K562 (cell line): ENCODE data around the gene CUL3. TPM values are rescaled to one million over a fixed set of nuclear protein-coding genes. Genes with fewer than 3 reads are reported as not detected.

Source experiments
- ATAC-seq: fragments of 200-7000 bp; cut with Tn5 transposase; 3 replicates; pipeline ENCODE4 v1.9.1; 2020; ENCODE audit warnings: moderate library complexity
- BruUV-seq: library from RNA; stranded (reverse); fragments of 400-500 nt; replicated peaks from 2 replicates; lab custom pipeline; 2021; lab: Mats Ljungman, UMichigan
- CTCF ChIA-PET: fragments of 300-600 bp; formaldehyde crosslinking; extraction: SDS; loops from one replicate; lab custom pipeline; 2021; ENCODE audit warnings: low intra/inter-chr PET ratio; lab: Yijun Ruan, JAX
- POLR2A ChIA-PET: fragments of 300-600, 350-650 bp; sonication (Branson Sonifier 250); formaldehyde crosslinking; extraction: SDS; loops from one replicate; lab custom pipeline; 2021; ENCODE audit warnings: antibody characterized with exemption, inconsistent platforms; lab: Yijun Ruan, JAX
- DNase-seq, 4 experiments: peaks; one replicate each; pipeline versions ENCODE4 v3.0.0 to v3.0.0-alpha.2; 2011 to 2018; ENCODE audit warnings: low spot score in 3 of 4, mixed read lengths in 3 of 4; ENCODE audit errors: extremely low read depth in 1 of 4
- FAIRE-seq: peaks from 2 replicates; lab custom pipeline; 2011; peaks lifted over from hg19 to GRCh38; lab: Jason Lieb, UNC
- H2AFZ ChIP-seq: 2 replicates; pipeline ENCODE4 v1.6.0; 2011; ENCODE audit warnings: low read depth, low read length, control low read depth, inconsistent platforms
- H3K27ac ChIP-seq: fragments of 200-600 bp; 3 replicates; pipeline ENCODE4 v1.8.0; 2011; ENCODE audit warnings: low read depth, mild to moderate bottlenecking, control low read depth, inconsistent platforms, low read length, moderate library complexity, mixed read lengths; ENCODE audit errors: extremely low read depth
- H3K27me3 ChIP-seq, 2 experiments: fragments of 300-600 bp in 1 of 2; 2 replicates in 1 of 2; 3 replicates in 1 of 2; pipeline versions ENCODE4 v1.6.0 to v1.8.0; 2011; ENCODE audit warnings: inconsistent platforms in 2 of 2, low read length in 2 of 2, mild to moderate bottlenecking in 1 of 2, mixed read lengths in 1 of 2, moderate library complexity in 1 of 2; ENCODE audit not compliant: control insufficient read depth in 2 of 2, insufficient read depth in 2 of 2
- H3K36me3 ChIP-seq: fragments of 300-600 bp; 3 replicates; pipeline ENCODE4 v1.8.0; 2011; ENCODE audit warnings: mild to moderate bottlenecking, low read length, inconsistent platforms; ENCODE audit not compliant: control insufficient read depth, insufficient read depth
- H3K4me1 ChIP-seq, 2 experiments: fragments of 200-600 bp in 1 of 2; replicated peaks in 1 of 2; 2 replicates in 1 of 2; 3 replicates in 1 of 2; pipeline versions ENCODE4 v1.5.1 to v1.8.0; 2011; ENCODE audit warnings: inconsistent platforms in 2 of 2, low read length in 2 of 2, mild to moderate bottlenecking in 1 of 2, mixed read lengths in 1 of 2, moderate library complexity in 1 of 2; ENCODE audit not compliant: control insufficient read depth in 2 of 2, insufficient read depth in 2 of 2
- H3K4me2 ChIP-seq: 2 replicates; pipeline ENCODE4 v1.6.1; 2011; ENCODE audit warnings: low read length, control low read depth, inconsistent platforms, mixed read lengths; ENCODE audit not compliant: insufficient read depth
- H3K4me3 ChIP-seq: fragments of 200-600 bp; sonication (generic), shearing (Covaris generic); 2 replicates; pipeline ENCODE4 v1.5.1; 2016; ENCODE audit warnings: control low read depth, inconsistent platforms
- H3K79me2 ChIP-seq: fragments of 200-600 bp; 3 replicates; pipeline ENCODE4 v1.8.0; 2011; ENCODE audit warnings: low read length, inconsistent platforms; ENCODE audit not compliant: control insufficient read depth, insufficient read depth
- H3K9ac ChIP-seq, 2 experiments: 2 replicates each; pipeline versions ENCODE4 v1.6.0 to v1.6.1; 2011; ENCODE audit warnings: low read depth in 2 of 2, low read length in 2 of 2, control low read depth in 1 of 2, inconsistent platforms in 1 of 2, mild to moderate bottlenecking in 1 of 2, mixed read lengths in 1 of 2; ENCODE audit not compliant: insufficient read depth in 1 of 2
- H3K9me1 ChIP-seq: one replicate; pipeline ENCODE4 v1.6.0; 2011; ENCODE audit warnings: inconsistent platforms, mild to moderate bottlenecking, low read length, moderate library complexity; ENCODE audit not compliant: control insufficient read depth, insufficient read depth
- H3K9me3 ChIP-seq: replicated peaks from 2 replicates; pipeline ENCODE4 v1.5.1; 2011; ENCODE audit warnings: low read depth, low read length, inconsistent platforms; ENCODE audit not compliant: control insufficient read depth, insufficient read depth
- H4K20me1 ChIP-seq: replicated peaks from 2 replicates; pipeline ENCODE4 v1.6.1; 2011; ENCODE audit warnings: low read length, inconsistent platforms, mixed read lengths; ENCODE audit not compliant: control insufficient read depth, insufficient read depth
- BMI1 ChIP-seq: fragments of 150-350 bp; IDR thresholded peaks from 2 replicates; pipeline ENCODE4 v1.6.1; 2014; ENCODE audit warnings: low read length
- BRF1 ChIP-seq: IDR thresholded peaks from 3 replicates; pipeline ENCODE4 v1.6.1; 2011; ENCODE audit warnings: borderline replicate concordance, mild to moderate bottlenecking; ENCODE audit not compliant: insufficient read length; ENCODE audit errors: extremely low read depth
- CAMTA2 ChIP-seq: fragments of 250-450 bp; sonication (Bioruptor Pico); conservative IDR thresholded peaks from 2 replicates; pipeline ENCODE4 v1.5.1; 2022
- LEF1 ChIP-seq: fragments of 450-650 bp; IDR thresholded peaks from 2 replicates; pipeline ENCODE4 v1.6.1; 2016; ENCODE audit warnings: mild to moderate bottlenecking
- NBN ChIP-seq: fragments of 450-650 bp; IDR thresholded peaks from 2 replicates; pipeline ENCODE4 v1.6.1; 2016; ENCODE audit warnings: low read depth, mild to moderate bottlenecking
- NR2C1 ChIP-seq, 2 experiments: fragments of 450-650 bp; IDR thresholded peaks; 2 replicates each; pipeline ENCODE4 v1.6.1; 2017; ENCODE audit warnings: mild to moderate bottlenecking in 2 of 2, antibody characterized with exemption in 1 of 2, inconsistent platforms in 1 of 2, missing compliant biosample characterization in 1 of 2, missing genetic modification characterization in 1 of 2
- NR2F6 ChIP-seq: fragments of 450-650 bp; formaldehyde crosslinking; IDR thresholded peaks from 2 replicates; pipeline ENCODE4 v1.4.0; 2020; ENCODE audit warnings: mild to moderate bottlenecking
- RFX5 ChIP-seq: IDR thresholded peaks from 2 replicates; pipeline ENCODE4 v1.6.1; 2011; ENCODE audit warnings: low read depth, mild to moderate bottlenecking, improper control_type of control experiment, low read length
- TBP ChIP-seq: optimal IDR thresholded peaks from 2 replicates; pipeline ENCODE3; 2011; ENCODE audit warnings: low read depth, low read length, improper control_type of control experiment
- YBX1 ChIP-seq: fragments of 450-650 bp; IDR thresholded peaks from 2 replicates; pipeline ENCODE4 v1.7.1; 2016; ENCODE audit warnings: mild to moderate bottlenecking
- ZFP36 ChIP-seq: fragments of 150-350 bp; IDR thresholded peaks from 2 replicates; pipeline ENCODE4 v1.6.1; 2018; ENCODE audit warnings: low read length, low read depth; ENCODE audit not compliant: partially characterized antibody
- ZNF224 ChIP-seq: sonication (generic); formaldehyde crosslinking; IDR thresholded peaks from 2 replicates; pipeline ENCODE4 v1.8.0; 2022; ENCODE audit warnings: mild to moderate bottlenecking, missing genetic modification reagents
- ZNF780A ChIP-seq: fragments of 250-450 bp; sonication (Bioruptor Pico); IDR thresholded peaks from 2 replicates; pipeline ENCODE4 v1.5.0; 2021; ENCODE audit warnings: mild to moderate bottlenecking
- WGBS: fragments of 100-300 bp; shearing (Covaris generic); methylation state at CpG from one replicate; pipeline ENCODE4 v1.1.6; 2016; ENCODE audit warnings: low coverage, mixed read lengths; ENCODE audit not compliant: insufficient coverage; ENCODE audit errors: missing lambda C conversion rate; 5-methylcytosine and 5-hydroxymethylcytosine counted together
- in situ Hi-C: fragments of 300-500 bp; cut with MboI; formaldehyde crosslinking; loops from 4 replicates; pipeline ENCODE4 v1.15.0; 2018; ENCODE audit warnings: inconsistent platforms, mixed read lengths
- intact Hi-C: fragments of 100-400 bp; cut with micrococcal nuclease; formaldehyde crosslinking; loops from 2 replicates; pipeline ENCODE4 v1.14.2; 2022
- polyA plus RNA-seq, 8 experiments: library from polyadenylated mRNA; depleted of rRNA in 4 of 8; stranded (reverse) in 5 of 8; unstranded in 3 of 8; fragments of >200 nt; fragmentation: Nextera tagmentation in 2 of 8; fragmentation: Illumina TruSeq in 1 of 8; extraction: Ambion mirVana in 2 of 8; extraction: Trizol in 1 of 8; gene quantifications; 2 replicates each; pipeline versions ENCODE4 v1.2.1 to v1.2.3, GENCODE V29; 2011 to 2014; ENCODE audit warnings: inconsistent platforms in 1 of 8, missing spikeins in 1 of 8
- total RNA-seq, 7 experiments: library from RNA; depleted of rRNA in 6 of 7; stranded (reverse); fragments of >200 nt in 6 of 7; fragmentation: Illumina TruSeq in 2 of 7; extraction: Trizol in 2 of 7; gene quantifications; 2 replicates each; pipeline versions ENCODE4 v1.2.1 to v1.2.3, GENCODE V29; 2011 to 2021; ENCODE audit warnings: low replicate concordance in 1 of 7
- TF ChIP-seq, protein P1 (sequence below): sonication (generic); formaldehyde crosslinking; IDR thresholded peaks from 2 replicates; pipeline ENCODE4 v1.8.0; 2022; ENCODE audit warnings: missing genetic modification reagents, mild to moderate bottlenecking, moderate library complexity, borderline replicate concordance
- TF ChIP-seq, protein P2 (sequence below): fragments of 250-450 bp; sonication (Bioruptor Pico); IDR thresholded peaks from 2 replicates; pipeline ENCODE4 v1.8.0; 2021; ENCODE audit warnings: moderate library complexity, mild to moderate bottlenecking, inconsistent platforms

The CUL3 gene
- total and polyA plus RNA-seq, 9 of the 15 experiments (the other 6 are each of a cell fraction or from before 2014, with no cell fraction given), result 31.5 to 71.9 (median 56.4) TPM

DNA sequence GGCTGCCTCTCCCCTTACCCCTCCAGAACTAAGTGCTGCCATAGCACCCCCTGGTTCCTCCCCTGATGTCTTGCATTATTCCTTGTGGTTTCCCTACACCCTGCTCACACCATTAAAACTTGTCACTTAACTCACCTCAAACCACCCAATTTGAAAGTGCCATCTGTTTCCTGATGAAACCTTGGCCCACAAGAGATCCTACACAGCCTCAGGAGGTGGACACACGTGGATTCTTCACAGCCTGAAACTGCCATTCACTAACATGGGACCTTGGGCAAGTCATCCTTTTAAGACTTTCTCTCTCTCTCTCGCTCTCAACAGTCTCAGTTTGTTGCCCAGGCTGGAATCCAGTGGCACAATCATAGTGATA is 155.7 kb downstream of the CUL3 start:
- no peak overlapping the region for H2AFZ ChIP-seq
- no peak overlapping the region for H3K4me3 ChIP-seq
- ATAC-seq (no peak), DNase-seq (no peak), FAIRE-seq (no peak)
- CTCF ChIA-PET, result no interaction called here
- H3K36me3 ChIP-seq, result no peaks in the 10 kb centered on the region
- H3K9ac ChIP-seq, result no peak overlapping the region
- no peak overlapping the region for H3K27ac ChIP-seq
- H3K4me2 ChIP-seq, result no peak overlapping the region
- H3K4me1 ChIP-seq, result no peaks in the 10 kb centered on the region; a peak in 1 of 5 replicates
- TF ChIP-seq ZFP36, result no peak
- H4K20me1 ChIP-seq, result no peaks in the 10 kb centered on the region
- intact Hi-C loops, result no loop called here
- no peaks in the 10 kb centered on the region for H3K9me1 ChIP-seq
- POLR2A ChIA-PET, result interaction anchor here (1.4 kb wide), 1 partner anchor 13 kb away, joined by 3 read pairs; no protein-coding TSS in a partner anchor
- no TSS peak for BruUV-seq
- no peaks in the 10 kb centered on the region; the same call in 1 of the 2 replicates for H3K9me3 ChIP-seq
- WGBS, result 9% methylated on average over 2 of the region's 2 CpGs
- no peaks in the 10 kb centered on the region for H3K27me3 ChIP-seq
- in situ Hi-C loops, result no loop called here
- no peaks in the 10 kb centered on the region for H3K79me2 ChIP-seq

DNA sequence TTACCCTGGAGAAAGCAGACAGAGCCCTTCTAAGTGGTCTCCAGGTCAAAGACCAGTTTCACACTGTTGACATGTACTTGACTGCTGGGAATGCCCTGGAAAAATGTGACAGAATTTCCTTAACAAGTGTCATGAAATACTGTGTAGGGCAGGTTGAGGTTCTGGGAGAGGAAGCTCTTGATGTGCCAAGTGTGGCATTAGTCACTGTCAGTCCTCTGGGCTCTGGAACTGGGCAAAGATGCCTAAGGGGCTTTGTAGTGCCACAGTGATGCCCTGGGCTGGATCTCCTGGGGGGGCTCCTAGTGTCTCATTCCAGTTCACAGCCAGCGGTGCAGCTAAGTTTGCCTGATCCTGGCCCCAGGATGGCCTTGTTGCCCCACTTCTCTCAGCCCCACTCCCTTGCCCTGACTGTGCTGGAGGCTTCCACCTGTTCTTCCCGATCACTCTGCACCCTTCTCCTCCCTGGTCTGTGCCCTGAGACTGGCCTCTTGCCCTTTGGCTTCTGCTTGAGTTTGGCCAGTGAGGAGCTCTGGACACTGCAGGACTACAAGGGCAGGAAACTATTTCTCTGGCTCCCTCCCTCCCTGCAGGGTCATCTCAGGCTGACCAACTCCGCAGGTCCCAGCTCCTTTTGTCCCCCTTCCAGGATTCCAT is 156.2 kb downstream of the CUL3 start:
- Histone ChIP-seq H3K9me1 (no peaks in the 10 kb centered on the region), H3K27ac (no peak overlapping the region), H3K4me3 (no peak overlapping the region), H3K4me1 (no peaks in the 10 kb centered on the region; a peak in 1 of 5 replicates), H3K9me3 (no peaks in the 10 kb centered on the region; the same call in 1 of the 2 replicates), H3K9ac (no peak overlapping the region), H3K79me2 (no peaks in the 10 kb centered on the region), H2AFZ (no peak overlapping the region), H3K4me2 (no peak overlapping the region), H3K27me3 (no peaks in the 10 kb centered on the region), H3K36me3 (no peaks in the 10 kb centered on the region), H4K20me1 (no peaks in the 10 kb centered on the region)
- FAIRE-seq (no peak), DNase-seq (no peak), ATAC-seq (no peak)
- BruUV-seq, result no TSS peak
- TF ChIP-seq TBP, result no peak
- TF ChIP-seq ZNF224 (CRISPR knock-in tag), result no peak
- TF ChIP-seq, protein P1, sequence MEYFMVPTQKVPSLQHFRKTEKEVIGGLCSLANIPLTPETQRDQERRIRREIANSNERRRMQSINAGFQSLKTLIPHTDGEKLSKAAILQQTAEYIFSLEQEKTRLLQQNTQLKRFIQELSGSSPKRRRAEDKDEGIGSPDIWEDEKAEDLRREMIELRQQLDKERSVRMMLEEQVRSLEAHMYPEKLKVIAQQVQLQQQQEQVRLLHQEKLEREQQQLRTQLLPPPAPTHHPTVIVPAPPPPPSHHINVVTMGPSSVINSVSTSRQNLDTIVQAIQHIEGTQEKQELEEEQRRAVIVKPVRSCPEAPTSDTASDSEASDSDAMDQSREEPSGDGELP, result no peak
- TF ChIP-seq, protein P2, sequence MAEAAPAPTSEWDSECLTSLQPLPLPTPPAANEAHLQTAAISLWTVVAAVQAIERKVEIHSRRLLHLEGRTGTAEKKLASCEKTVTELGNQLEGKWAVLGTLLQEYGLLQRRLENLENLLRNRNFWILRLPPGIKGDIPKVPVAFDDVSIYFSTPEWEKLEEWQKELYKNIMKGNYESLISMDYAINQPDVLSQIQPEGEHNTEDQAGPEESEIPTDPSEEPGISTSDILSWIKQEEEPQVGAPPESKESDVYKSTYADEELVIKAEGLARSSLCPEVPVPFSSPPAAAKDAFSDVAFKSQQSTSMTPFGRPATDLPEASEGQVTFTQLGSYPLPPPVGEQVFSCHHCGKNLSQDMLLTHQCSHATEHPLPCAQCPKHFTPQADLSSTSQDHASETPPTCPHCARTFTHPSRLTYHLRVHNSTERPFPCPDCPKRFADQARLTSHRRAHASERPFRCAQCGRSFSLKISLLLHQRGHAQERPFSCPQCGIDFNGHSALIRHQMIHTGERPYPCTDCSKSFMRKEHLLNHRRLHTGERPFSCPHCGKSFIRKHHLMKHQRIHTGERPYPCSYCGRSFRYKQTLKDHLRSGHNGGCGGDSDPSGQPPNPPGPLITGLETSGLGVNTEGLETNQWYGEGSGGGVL (CRISPR knock-in tag), result no peak
- TF ChIP-seq NBN, result no peak
- no peak for TF ChIP-seq BMI1
- no peak for TF ChIP-seq ZNF780A (CRISPR knock-in tag)
- TF ChIP-seq BRF1, result no peak
- no peak for TF ChIP-seq CAMTA2
- no peak for TF ChIP-seq RFX5
- TF ChIP-seq YBX1, result no peak
- TF ChIP-seq LEF1, result no peak
- TF ChIP-seq NR2F6, result no peak
- no peak for TF ChIP-seq NR2C1 (IDR thresholded peaks at IDR 0.05)
- no peak for TF ChIP-seq NR2C1 (tag; IDR thresholded peaks at IDR 0.05)
- intact Hi-C loops (no loop called here), in situ Hi-C loops (no loop called here)
- ChIA-PET CTCF (no interaction called here), POLR2A (no interaction called here)
- 0% methylated on average over 1 of the region's 3 CpGs for WGBS
